ENCODE data around the gene PPP1R3E.

DNA sequence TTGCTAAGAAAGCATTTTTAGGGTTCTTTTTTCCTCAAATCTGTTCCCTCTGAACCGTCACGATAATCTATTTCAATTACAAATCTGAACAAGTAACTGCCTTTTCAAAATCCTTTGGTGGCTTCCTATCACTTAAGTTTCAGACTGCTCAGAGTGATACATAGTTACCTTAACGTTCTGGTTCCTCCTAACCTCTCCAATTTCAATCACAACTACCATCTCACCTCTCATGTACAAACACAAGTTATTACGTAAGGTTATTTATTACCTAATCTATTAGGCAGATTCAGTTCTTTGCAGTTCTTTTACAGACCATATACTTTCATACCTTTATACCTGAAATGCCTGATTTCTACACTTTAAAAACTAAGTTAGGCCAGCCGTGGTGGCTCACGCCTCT lies 52.8 kb downstream of the PPP1R3E start:
- TF ChIP-seq TAF1 (IDR thresholded peaks at IDR 0.05; ENCODE audit: borderline replicate concordance, low read depth, low read length) (no peak), RAD21 (IDR thresholded peaks at IDR 0.05; ENCODE audit: low read length) (no peak)
- TF ChIP-seq, protein P1, sequence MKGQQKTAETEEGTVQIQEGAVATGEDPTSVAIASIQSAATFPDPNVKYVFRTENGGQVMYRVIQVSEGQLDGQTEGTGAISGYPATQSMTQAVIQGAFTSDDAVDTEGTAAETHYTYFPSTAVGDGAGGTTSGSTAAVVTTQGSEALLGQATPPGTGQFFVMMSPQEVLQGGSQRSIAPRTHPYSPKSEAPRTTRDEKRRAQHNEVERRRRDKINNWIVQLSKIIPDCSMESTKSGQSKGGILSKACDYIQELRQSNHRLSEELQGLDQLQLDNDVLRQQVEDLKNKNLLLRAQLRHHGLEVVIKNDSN (IDR thresholded peaks at IDR 0.05; ENCODE audit: borderline replicate concordance, low read depth), result no peak

Data from SK-N-SH (cell line).